GM18502 (cell line): Measurements from ENCODE around the gene AMIGO1.

Experiments used
- ATAC-seq: cut with Tn5 transposase; IDR thresholded peaks from one replicate; pipeline ENCODE4 v1.9.1; 2021; ENCODE audit warnings: mild to moderate bottlenecking; ENCODE audit not compliant: unreplicated experiment, poor library complexity

AMIGO1 gene, protein sequence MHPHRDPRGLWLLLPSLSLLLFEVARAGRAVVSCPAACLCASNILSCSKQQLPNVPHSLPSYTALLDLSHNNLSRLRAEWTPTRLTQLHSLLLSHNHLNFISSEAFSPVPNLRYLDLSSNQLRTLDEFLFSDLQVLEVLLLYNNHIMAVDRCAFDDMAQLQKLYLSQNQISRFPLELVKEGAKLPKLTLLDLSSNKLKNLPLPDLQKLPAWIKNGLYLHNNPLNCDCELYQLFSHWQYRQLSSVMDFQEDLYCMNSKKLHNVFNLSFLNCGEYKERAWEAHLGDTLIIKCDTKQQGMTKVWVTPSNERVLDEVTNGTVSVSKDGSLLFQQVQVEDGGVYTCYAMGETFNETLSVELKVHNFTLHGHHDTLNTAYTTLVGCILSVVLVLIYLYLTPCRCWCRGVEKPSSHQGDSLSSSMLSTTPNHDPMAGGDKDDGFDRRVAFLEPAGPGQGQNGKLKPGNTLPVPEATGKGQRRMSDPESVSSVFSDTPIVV

DNA sequence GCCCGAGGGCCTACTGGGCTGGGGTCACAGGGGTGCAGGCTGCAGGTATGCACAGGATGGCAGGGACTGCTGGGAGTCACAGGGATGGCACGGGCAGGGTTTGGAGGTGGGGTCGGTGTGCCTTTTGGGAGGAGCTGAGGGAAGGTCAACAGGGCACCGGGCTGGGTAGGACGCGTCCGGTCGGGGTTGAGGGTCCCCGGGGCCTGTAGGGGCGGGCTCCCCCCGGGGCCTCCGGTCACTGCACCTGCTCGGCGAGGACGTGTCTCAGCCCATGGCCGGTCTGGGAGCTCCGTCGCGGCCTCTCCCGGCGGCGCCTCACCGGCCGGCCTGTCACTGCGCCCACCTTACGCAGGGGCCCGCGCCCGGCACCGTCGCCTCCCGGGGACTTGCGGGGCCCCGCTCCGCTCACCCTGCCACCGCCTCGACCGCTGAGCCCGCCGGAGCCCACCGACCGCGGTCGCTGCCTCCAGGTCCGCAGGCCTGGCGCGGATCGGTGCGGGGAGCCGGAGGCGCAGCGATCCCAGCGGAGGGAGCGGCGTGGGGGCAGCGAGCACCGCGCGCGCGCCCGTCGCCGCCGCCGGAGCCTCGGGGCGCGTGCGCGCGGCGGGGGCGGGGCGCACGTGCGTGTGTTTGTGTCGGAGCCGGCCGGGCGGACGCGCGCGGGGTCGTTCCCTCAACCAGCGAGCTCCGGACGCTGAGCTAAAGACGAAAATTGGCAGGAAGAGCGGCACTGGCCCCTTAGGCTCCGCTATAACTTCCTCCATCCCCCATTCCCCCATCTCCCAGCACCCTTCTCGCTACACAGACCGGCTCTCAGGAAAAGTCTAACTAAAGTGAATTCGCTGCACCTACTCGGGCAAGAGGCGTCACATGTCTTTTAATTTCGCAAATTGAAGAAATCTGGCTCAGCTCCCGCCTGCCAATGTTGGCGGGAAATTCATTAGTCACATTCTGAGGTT lies at the start of gene AMIGO1:
TSS of gene AMIGO1 (minus strand) at position 552 of the 959 bp plus-strand sequence. CDS start 815 bp downstream, outside the sequence.
- peak; percentile 74 for ATAC-seq

DNA sequence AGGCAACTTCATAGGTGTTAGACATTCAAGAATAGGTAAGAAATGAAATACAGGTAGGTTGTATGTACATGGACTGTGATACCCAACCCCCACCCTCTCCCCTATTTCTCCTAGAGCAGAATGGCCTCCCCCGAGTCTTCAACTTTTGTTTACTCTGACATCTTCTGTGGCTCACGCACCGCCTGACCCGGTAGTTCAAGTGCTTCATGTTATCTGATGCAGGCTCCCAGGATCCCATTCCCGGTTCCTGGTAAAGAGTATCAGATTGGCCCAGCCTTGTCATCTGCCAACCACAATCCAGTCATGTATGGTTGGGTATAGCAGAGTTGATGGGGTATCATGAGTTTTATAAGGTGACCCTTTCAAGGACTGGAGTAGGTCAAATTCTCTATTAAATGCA lies 48.0 kb upstream of the AMIGO1 start:
- ATAC-seq: no peak

DNA sequence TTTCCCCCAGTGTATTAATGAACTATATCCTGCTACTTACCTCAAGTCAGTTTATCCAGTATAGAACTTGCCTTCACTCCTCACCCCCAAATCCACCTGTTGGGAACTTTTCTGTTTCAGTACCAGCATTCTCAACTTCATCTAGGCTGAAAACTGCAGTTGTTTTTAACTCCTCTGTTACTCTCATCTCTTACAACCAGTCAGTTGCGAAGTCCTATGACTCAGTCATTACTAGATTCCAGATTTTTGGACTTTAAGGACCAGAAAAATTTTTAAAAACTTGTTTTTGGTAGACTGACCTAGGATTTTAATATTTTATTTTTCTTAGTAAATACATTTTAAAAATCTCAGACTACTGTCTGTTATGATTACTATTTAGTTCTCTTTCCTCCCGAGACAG lies 47.0 kb upstream of the AMIGO1 start:
- no peak for ATAC-seq

DNA sequence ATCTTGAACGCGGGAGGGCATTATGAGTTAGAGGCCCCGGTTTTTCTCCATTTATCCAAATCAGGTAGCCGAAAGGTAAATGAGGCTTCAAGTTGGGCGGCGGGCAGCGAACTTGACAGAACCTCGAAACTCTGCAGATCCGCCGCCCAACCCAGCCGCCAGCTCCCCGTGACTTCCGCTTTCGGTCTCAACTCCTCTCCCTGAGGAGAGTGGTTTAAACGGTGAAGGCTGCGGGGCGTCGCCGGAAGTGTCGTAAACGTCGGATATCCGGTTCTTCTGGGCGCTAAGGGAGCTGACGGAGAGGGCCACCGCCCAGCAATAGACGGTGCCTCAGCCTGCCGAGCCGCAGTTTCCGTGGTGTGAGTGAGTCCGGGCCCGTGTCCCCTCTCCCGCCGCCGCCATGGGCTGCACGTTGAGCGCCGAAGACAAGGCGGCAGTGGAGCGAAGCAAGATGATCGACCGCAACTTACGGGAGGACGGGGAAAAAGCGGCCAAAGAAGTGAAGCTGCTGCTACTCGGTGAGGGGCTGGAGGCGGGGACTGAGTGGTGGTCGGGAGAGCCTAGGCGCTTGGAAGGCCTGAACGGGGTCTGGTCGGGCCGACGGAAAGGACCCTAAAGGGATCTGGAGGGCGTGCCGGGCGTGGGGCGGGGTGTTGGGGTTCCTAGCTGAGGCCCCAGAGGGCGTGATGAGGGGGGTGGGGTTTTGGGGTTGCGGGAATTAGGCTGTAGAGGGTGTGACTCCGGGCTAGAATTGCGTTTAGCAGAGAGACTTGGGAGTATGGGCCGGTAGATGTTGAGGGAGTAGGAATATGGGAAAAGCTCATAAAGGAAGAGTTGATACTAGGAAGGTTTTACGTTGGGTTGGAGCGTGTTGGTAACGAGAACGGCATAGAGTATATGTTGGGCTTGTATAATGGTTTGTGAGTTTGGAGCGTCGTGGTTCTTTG lies 39.1 kb upstream of the AMIGO1 start, which contains the start of gene GNAI3:
TSS of gene GNAI3 (plus strand) at position 295 of the 947 bp plus-strand sequence. CDS start at position 401, 106 bp downstream.
- peak; percentile 87 for ATAC-seq

DNA sequence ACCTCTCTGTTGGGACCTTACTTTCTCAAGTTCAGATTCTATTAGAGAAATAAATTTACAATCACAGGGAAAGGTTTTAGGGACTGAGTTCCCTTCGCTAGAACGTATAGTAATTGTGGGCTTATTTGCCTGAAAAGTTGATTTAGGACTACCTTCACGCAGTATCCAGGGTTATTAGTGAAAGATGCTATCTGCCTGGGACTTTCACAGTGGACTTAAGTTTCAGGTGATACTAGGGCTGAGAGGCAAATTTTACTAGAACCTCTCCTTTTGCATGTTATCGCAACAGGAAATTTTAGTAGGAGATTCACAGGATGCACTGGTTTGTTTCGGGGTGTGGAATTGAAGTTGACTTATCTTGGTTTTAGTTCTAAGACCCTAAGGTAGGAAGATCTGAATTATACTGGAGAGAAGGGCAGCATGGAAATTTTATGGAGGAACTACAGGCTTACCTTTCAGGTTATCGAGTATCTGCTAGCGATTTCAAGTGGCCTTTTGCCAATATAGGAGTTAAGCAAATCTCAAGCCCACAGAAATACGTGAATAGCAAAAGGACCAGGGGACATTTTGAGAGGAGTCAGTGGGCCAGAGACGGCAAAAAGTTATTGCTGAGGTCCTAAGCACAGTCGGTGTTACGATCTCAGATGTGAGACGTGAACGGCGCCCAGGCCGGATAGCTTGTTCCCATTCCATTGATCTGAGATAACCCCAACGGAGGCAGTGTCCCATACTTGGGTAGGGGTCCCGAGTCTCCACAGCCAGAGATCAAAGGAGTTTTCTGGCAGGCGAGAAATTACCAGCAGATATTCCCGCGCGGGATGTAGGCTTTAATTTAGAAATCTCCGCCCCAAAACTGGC lies 38.2 kb upstream of the AMIGO1 start:
- ATAC-seq: peak; percentile 17

DNA sequence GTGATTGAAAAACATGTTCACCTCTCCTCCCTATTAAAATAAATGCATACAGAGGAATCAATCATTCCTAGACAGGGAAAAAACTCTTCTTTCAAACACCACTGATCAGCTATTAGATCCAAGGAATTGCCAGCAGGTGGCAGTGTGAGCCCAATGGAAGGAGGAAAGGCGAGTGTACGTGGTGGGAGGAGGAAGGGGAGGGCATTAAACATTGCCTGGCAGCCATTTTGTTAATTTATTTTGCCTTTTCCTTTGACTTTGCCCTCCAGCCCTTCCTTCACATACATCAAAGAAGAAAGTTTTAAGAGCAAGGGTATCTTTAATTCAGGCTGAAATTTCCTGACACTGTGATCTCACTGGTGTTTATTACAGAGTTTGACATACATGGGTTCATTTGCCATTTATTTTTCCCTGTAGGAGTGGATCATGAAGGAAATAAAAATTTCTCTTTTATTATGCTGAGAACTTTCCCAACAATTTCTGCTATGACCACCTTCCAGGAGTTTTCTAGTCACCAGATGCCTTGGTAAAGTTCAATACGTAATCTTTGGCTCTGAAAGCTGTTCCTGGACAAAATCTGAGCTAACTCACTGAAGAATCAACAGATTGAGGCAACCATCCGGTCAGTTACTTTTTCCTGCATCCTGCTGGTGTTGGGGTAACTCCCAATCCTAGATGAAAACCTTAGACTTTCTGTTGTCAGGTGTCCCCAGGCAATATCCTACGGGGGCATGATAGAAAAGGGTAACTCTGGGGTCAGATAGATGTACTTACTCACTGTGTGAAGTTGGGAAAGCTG lies 37.0 kb upstream of the AMIGO1 start:
- peak; percentile 42 for ATAC-seq

GRCh38 chr1:109543988-109544735 lies 34.6 kb upstream of the AMIGO1 start:
- no peak for ATAC-seq

GRCh38 chr1:109543283-109543987 lies 33.9 kb upstream of the AMIGO1 start:
- ATAC-seq: no peak

DNA sequence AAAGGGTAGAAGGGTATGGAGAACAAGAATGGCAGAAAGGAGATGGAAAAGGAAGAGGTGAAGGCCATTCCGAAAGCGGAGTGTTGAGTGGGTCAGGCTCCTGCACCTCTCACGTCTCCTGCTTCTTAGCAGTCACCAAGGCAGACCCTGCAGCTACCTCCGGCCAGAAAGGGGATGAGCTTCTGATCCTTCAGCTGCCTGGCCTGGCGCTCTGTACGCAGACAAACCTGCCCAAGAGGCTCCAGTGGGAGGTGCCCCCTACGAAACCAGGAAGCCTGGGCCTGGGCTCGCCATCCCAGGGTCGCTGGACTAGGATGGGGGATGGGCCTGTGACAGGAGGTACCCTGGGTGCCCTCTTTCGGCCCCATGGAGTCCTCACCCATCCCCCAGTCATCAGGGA lies 33.1 kb upstream of the AMIGO1 start:
- no peak for ATAC-seq

DNA sequence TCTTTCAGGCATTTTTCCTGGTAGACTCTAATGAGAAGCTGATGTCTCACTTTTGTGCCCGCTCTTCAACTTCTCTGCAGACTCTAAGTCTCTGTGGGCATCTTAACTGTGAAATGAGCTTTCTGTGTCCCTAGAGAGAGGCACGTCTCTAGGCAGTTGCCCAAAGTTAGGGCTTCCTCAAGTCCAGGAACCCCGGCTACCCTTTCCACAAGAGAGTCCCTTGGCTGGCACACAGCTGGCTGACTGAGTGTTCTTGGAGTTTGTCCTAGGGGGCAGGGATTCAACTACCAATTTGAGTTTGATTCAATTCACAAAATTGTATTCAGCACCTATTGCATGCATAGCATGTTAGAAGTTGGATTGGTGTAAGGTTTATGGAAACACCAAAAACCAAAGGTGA lies 31.6 kb upstream of the AMIGO1 start:
- ATAC-seq: no peak

DNA sequence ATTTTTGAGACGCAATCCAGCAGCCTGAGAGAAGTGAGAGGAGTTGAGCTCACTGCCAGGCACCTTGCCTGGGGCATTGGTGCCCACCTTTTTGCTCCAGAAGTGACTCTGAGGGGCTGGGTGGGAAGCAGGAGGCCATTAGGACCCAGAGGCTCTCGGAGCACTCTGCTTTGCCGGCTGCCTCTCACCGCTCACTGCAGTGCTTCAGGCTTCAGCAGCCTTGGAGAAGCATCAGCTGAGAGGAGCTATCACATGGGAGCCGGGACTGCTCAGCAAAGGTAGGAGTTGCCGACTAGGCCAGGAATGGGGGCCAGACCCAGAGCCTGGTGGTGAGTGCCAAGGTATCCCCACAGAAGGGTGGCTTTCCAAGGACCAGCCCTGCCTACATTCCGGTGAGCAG lies 30.1 kb upstream of the AMIGO1 start, which contains the start of gene GPR61:
TSS of gene GPR61 (plus strand) at position 197 of the 400 bp plus-strand sequence. CDS start 3,151 bp downstream, outside the sequence.
- no peak for ATAC-seq

GRCh38 chr1:109538827-109539555 lies 29.5 kb upstream of the AMIGO1 start:
- no peak for ATAC-seq

DNA sequence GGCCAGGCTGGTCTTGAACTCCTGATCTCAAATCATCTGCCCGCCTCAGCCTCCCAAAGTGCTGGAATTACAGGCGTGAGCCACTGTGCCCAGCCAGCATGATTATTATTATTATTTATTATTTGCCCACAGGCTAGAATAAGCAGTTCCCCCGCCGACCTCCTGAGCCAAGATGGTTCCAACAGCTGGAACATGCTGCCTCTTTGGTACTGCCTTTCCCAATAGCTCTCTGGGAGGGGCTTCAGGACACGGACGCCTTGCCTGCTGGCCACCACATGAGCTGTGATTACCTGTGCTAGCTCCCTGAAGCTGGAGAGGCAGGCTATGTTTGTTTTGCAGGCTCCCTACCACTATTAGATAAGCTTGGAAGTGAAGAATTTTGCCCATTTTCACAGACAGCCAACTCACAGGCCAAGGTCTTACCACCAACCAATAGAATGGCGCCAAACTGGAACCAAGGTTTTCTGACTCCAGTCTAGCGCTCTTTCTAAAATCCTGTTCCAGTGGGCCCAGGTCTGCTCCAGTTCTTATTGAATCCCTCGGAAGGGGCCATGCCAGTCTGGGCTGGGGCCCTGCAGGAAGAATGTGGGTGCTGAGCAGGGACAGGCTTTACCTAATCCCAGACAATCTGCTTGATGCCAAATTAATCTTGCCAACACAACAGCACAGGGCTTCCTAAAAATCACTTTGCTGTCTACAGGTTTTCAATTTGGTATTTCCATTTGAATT lies 28.1 kb upstream of the AMIGO1 start:
- ATAC-seq: no peak

- ATAC-seq: no peak
Observed at GRCh38 chr1:109535971-109536491, 26.5 kb upstream of the AMIGO1 start.

DNA sequence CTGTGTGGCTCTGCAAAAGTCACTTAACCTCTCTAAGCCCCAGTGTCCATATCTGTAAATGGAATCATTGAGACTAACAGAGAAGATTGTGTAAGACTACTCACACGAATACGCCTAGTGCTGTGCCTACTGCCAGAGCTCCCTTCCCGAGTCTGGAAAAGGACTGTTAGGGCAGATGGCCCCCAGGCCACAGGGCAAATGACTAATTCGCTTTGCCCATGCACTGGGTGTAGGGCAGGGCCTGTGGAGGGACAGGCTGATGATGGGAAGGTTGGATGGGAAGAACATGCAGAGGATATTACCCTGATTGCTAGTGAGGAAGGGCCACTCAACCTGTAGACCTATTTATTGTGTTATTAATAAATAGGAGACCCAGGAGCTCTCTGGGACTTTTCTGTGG lies 26.0 kb upstream of the AMIGO1 start:
- ATAC-seq: no peak
